Measurements from ENCODE around the gene CDH4. TPM values are rescaled to one million over a fixed set of nuclear protein-coding genes. Genes with fewer than 3 reads are reported as not detected.

CDH4 gene
- total and polyA plus RNA-seq, 2 donors (not counting 3 experiments of a cell fraction or from before 2014, with no cell fraction given), result 0.17 to 0.51 TPM

DNA sequence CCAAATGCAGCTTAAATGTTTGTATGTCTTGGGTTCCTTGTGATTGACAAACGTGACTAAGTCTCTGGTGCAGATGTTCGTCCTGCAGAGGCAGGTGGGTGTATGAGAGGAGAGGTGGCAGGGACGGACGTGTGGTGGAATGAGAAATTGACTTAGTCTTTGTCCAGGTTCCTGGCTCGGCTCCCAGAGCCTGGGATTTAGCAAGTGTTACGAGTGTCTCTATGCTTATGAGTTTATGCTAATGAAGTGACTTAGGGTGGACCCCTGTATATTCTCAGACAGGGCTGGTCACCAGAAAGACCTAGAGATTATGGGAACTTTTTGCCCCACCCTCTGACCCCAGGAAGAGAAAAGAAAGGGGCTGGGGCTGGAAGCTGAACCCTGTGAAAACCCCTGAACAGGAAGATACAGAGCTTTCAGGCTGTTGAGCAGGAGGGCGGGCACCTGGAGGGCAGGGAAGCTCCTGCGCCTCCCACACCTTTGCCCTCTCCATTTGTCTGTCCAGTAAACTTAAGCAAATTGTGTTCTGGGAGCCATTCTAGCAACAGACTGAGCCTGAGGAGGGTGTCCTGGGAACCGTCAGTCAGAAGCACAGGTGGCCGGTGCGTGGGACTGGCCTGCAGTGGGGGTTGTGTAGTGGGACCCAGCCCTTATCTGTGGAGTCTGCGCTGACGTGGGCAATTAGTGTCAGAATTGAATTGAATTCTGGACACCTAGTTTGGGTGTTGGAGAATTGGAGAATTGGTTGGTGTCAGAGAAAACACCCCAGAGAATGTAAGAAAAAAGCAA is 362.1 kb downstream of the CDH4 start:
- dilution Hi-C loops (cut with MboI; ENCODE audit: extremely low pct_ligation_motif_present, low sequenced_read_pairs) (no loop called here), intact Hi-C loops (cut with micrococcal nuclease) (no loop called here)
- Histone ChIP-seq H3K4me2 (ENCODE audit: insufficient read depth, low read length) (no peak overlapping the region), H3K27me3 (ENCODE audit: control insufficient read depth in 2 of 2, insufficient read depth in 2 of 2, low read length in 2 of 2) (no peaks in the 10 kb centered on the region), H4K20me1 (replicated peaks; ENCODE audit: control insufficient read depth, extremely low read depth, insufficient read depth, low read length) (no peaks in the 10 kb centered on the region), H3K9me1 (replicated peaks; ENCODE audit: control insufficient read depth, extremely low read depth, insufficient read depth, low read length) (no peaks in the 10 kb centered on the region), H3K4me1 (ENCODE audit: control insufficient read depth, extremely low read depth, insufficient read depth, low read length) (no peaks in the 10 kb centered on the region), H2AFZ (ENCODE audit: low read depth, low read length) (no peak overlapping the region), H3K9ac (replicated peaks; ENCODE audit: extremely low read depth, insufficient read depth, low read length) (no peak overlapping the region), H3K9me3 (replicated peaks; ENCODE audit: control insufficient read depth, insufficient read depth, low read length) (peaks cover 8% of the 10 kb centered on the region), H3K79me2 (ENCODE audit: control insufficient read depth, insufficient read depth, low read length) (no peaks in the 10 kb centered on the region), H3K27ac (ENCODE audit: insufficient read depth, low read depth, low read length) (no peak overlapping the region), H3K4me3 (replicated peaks in 1 of 3; ENCODE audit: insufficient read depth in 1 of 3, low read depth in 1 of 3, low read length in 3 of 3) (no peak overlapping the region), H3K36me3 (ENCODE audit: control insufficient read depth in 2 of 2, extremely low read depth in 1 of 2, insufficient read depth in 2 of 2, low read length in 2 of 2) (no peaks in the 10 kb centered on the region)
- DNase-seq (ENCODE audit: low read depth, low spot score) (no peak), FAIRE-seq (no peak)
- POLR2A ChIA-PET, result no interaction called here
- TF ChIP-seq EZH2 (IDR thresholded peaks at IDR 0.05; ENCODE audit: borderline replicate concordance, low read depth, low read length, severe bottlenecking) (no peak), FOS (IDR thresholded peaks at IDR 0.05; ENCODE audit: borderline replicate concordance, insufficient read depth, low read length) (no peak)
- no TSS peak for BruUV-seq (replicated peaks)
- CTCF ChIA-PET, result no interaction called here

GRCh38 chr20:61614706-61615100 is 362.6 kb downstream of the CDH4 start:
- Histone ChIP-seq H3K9me3 (replicated peaks; ENCODE audit: control insufficient read depth, insufficient read depth, low read length) (peaks cover 8% of the 10 kb centered on the region), H3K9ac (replicated peaks; ENCODE audit: extremely low read depth, insufficient read depth, low read length) (no peak overlapping the region), H3K4me2 (ENCODE audit: insufficient read depth, low read length) (no peak overlapping the region), H3K36me3 (ENCODE audit: control insufficient read depth in 2 of 2, extremely low read depth in 1 of 2, insufficient read depth in 2 of 2, low read length in 2 of 2) (no peaks in the 10 kb centered on the region), H3K79me2 (ENCODE audit: control insufficient read depth, insufficient read depth, low read length) (no peaks in the 10 kb centered on the region), H2AFZ (ENCODE audit: low read depth, low read length) (no peak overlapping the region), H3K4me1 (ENCODE audit: control insufficient read depth, extremely low read depth, insufficient read depth, low read length) (no peaks in the 10 kb centered on the region), H3K9me1 (replicated peaks; ENCODE audit: control insufficient read depth, extremely low read depth, insufficient read depth, low read length) (no peaks in the 10 kb centered on the region), H4K20me1 (replicated peaks; ENCODE audit: control insufficient read depth, extremely low read depth, insufficient read depth, low read length) (no peaks in the 10 kb centered on the region), H3K27ac (ENCODE audit: insufficient read depth, low read depth, low read length) (no peak overlapping the region), H3K27me3 (ENCODE audit: control insufficient read depth in 2 of 2, insufficient read depth in 2 of 2, low read length in 2 of 2) (no peaks in the 10 kb centered on the region), H3K4me3 (replicated peaks in 1 of 3; ENCODE audit: insufficient read depth in 1 of 3, low read depth in 1 of 3, low read length in 3 of 3) (no peak overlapping the region)
- intact Hi-C loops (cut with micrococcal nuclease), result no loop called here
- no peak for TF ChIP-seq MYC (IDR thresholded peaks at IDR 0.05; ENCODE audit: low read depth, low read length)
- no peak for TF ChIP-seq EZH2 (IDR thresholded peaks at IDR 0.05; ENCODE audit: borderline replicate concordance, low read depth, low read length, severe bottlenecking)
- TF ChIP-seq GATA2 (IDR thresholded peaks at IDR 0.05; ENCODE audit: insufficient read depth, insufficient read length, low read depth, low read length), result no peak
- no peak for TF ChIP-seq CTCF (IDR thresholded peaks at IDR 0.05; ENCODE audit: extremely low read depth in 1 of 2, insufficient read depth in 1 of 2, low read depth in 1 of 2, low read length in 2 of 2)
- TF ChIP-seq, protein P1, sequence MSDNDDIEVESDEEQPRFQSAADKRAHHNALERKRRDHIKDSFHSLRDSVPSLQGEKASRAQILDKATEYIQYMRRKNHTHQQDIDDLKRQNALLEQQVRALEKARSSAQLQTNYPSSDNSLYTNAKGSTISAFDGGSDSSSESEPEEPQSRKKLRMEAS (IDR thresholded peaks at IDR 0.05; ENCODE audit: insufficient read depth, insufficient read length), result no peak
- TF ChIP-seq POLR2A (IDR thresholded peaks at IDR 0.05; ENCODE audit: low read depth, low read length), result no peak
- TF ChIP-seq FOS (IDR thresholded peaks at IDR 0.05; ENCODE audit: borderline replicate concordance, insufficient read depth, low read length), result no peak
- no peak for TF ChIP-seq JUN (IDR thresholded peaks at IDR 0.05; ENCODE audit: borderline replicate concordance, insufficient read depth, insufficient read length, low read depth)
- no peak for TF ChIP-seq POLR2AphosphoS5 (IDR thresholded peaks at IDR 0.05; ENCODE audit: insufficient read depth, low read depth, low read length)
- dilution Hi-C loops (cut with MboI; ENCODE audit: extremely low pct_ligation_motif_present, low sequenced_read_pairs), result no loop called here
- BruUV-seq (replicated peaks), result no TSS peak
- DNase-seq (ENCODE audit: low read depth, low spot score) (no peak), FAIRE-seq (no peak)
- POLR2A ChIA-PET, result no interaction called here
- CTCF ChIA-PET, result no interaction called here

All from endothelial cell of umbilical vein (primary cell).